Breast epithelium (tissue), 3 donors: ENCODE results near the gene FER.

Experiments
- CTCF ChIP-seq, 3 donors: fragments of 450-650 bp; IDR thresholded peaks; one replicate each; pipeline ENCODE4 v1.5.1; 2016 to 2017; ENCODE audit warnings: antibody characterized with exemption in 3 of 3, mild to moderate bottlenecking in 3 of 3, moderate library complexity in 3 of 3
- POLR2A ChIP-seq: fragments of 450-650 bp; IDR thresholded peaks from one replicate; pipeline ENCODE4 v1.6.1; 2016; ENCODE audit warnings: antibody characterized with exemption, mild to moderate bottlenecking, moderate library complexity
- POLR2AphosphoS5 ChIP-seq, 3 donors: sonication (generic); formaldehyde crosslinking; IDR thresholded peaks; one replicate each; pipeline ENCODE4 v1.6.1; 2017; ENCODE audit warnings: antibody characterized with exemption in 3 of 3

GRCh38 chr5:108715408-108715807 lies 32.3 kb upstream of the FER start:
- TF ChIP-seq CTCF (IDR thresholded peaks at IDR 0.05) (no peak), POLR2A (no peak), POLR2AphosphoS5 (IDR thresholded peaks at IDR 0.05) (no peak)
